NCI-H1694 treated with DMSO at 0.1 percent for 48 hours (cell line): Measurements from ENCODE around the gene CYCS.

ENCODE experiments used
- DNase-seq: peaks from one replicate; lab custom pipeline; 2025; lab: John Stamatoyannopoulos, UW

Gene CYCS

GRCh38 chr7:25125137-25125946, at the start of gene CYCS:
CYCS (minus strand) TSS chr7:25125260; CDS start chr7:25124119, 1,141 bp downstream.
- peak; percentile 99 for DNase-seq

- no peak for DNase-seq
Observed at GRCh38 chr7:25173184-25173583, 48.1 kb upstream of the CYCS start.

- DNase-seq: no peak
Observed at GRCh38 chr7:25171516-25171915, 46.5 kb upstream of the CYCS start.

GRCh38 chr7:25171071-25171470, 46.0 kb upstream of the CYCS start:
- no peak for DNase-seq

- DNase-seq: no peak
Observed at GRCh38 chr7:25169683-25170082, 44.6 kb upstream of the CYCS start.

GRCh38 chr7:25168145-25168544, 43.1 kb upstream of the CYCS start:
- no peak for DNase-seq

- DNase-seq: no peak
Observed at GRCh38 chr7:25167262-25167843, 42.3 kb upstream of the CYCS start.

GRCh38 chr7:25159983-25160596, 35.0 kb upstream of the CYCS start:
- DNase-seq: peak; percentile 44

- no peak for DNase-seq
Observed at GRCh38 chr7:25158966-25159365, 33.9 kb upstream of the CYCS start.

- DNase-seq: no peak
Observed at GRCh38 chr7:25151773-25152172, 26.7 kb upstream of the CYCS start.

GRCh38 chr7:25149836-25150235, 24.8 kb upstream of the CYCS start:
- DNase-seq: no peak

GRCh38 chr7:25148772-25149575, 23.9 kb upstream of the CYCS start:
- DNase-seq: no peak

GRCh38 chr7:25143763-25144162, 18.7 kb upstream of the CYCS start:
- no peak for DNase-seq

- no peak for DNase-seq
Observed at GRCh38 chr7:25139536-25139935, 14.5 kb upstream of the CYCS start.

GRCh38 chr7:25134358-25135010, 9.4 kb upstream of the CYCS start:
- DNase-seq: no peak

GRCh38 chr7:25132430-25132829, 7.4 kb upstream of the CYCS start:
- no peak for DNase-seq

GRCh38 chr7:25126751-25127150, 1.7 kb upstream of the CYCS start:
- no peak for DNase-seq

- no peak for DNase-seq
Observed at GRCh38 chr7:25124465-25125136, 459 bp downstream of the CYCS start.

GRCh38 chr7:25122373-25122772, 2.7 kb downstream of the CYCS start:
- no peak for DNase-seq

GRCh38 chr7:25121599-25121998, 3.5 kb downstream of the CYCS start:
- no peak for DNase-seq

GRCh38 chr7:25119102-25119501, 6.0 kb downstream of the CYCS start:
- no peak for DNase-seq
